ENCODE data around the gene FUCA2.
"Not testable (repeated sequence)": the region's sequence is repeated elsewhere in the genome, so short reads cannot be mapped to it uniquely, and the experiment has no call there.

Gene FUCA2

DNA sequence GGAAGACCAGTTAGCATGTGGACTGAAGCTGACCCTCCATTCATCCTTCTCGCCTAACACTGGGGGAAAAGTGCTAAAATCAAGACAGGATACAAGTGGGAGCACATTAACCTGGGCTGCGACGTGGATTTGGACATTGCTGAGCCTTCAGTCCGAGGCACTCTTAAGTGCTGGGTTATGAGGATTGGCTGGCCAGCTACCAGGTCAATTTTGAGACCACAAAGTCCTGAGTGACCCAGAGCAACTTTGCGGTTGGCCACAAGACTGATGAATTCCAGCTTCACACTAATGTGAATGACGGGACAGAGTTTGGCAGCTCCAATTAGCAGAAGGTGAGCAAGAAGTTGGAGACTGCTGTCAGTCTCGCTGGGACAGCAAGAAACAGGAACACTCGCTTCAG is 20.7 kb downstream of the FUCA2 start:
- DNase-seq = no peak

DNA sequence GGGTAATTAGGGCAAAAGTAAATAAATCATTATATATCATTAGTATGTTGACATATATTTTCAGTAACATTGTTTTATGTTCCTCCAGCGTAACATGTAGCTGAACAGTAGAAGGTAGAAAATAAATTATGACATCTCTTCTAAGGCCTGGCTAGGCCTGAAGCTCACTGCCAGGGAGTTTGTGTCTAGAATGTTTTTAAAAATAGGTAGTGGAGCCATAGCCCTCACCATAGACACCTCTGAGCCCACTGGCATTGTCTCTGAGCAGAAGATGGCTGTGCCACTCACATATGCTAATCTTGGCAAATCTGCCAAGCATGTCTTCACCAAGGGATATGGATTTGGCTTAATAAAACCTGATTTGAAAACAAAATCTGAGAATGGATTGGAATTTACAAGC is 21.3 kb downstream of the FUCA2 start:
- no peak for DNase-seq

DNA sequence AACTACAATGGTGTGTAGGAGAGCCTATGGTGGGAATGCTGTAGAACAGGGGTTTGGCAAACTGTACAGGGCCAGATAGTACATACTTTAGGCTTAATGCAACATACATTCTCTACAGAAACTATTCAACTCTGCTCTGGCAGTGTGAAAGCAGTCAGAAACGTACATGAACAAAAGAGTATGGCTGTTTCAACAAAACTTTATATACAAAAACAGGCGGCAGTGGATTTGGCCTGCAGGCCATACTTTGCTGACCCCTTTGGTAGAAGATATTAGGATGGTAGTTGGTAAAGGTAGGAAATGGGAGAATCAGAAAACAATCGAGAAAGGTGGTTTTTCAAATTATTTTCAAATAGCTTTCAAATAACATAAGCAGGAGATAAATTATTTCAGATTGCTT is 24.8 kb downstream of the FUCA2 start:
- DNase-seq = no peak

DNA sequence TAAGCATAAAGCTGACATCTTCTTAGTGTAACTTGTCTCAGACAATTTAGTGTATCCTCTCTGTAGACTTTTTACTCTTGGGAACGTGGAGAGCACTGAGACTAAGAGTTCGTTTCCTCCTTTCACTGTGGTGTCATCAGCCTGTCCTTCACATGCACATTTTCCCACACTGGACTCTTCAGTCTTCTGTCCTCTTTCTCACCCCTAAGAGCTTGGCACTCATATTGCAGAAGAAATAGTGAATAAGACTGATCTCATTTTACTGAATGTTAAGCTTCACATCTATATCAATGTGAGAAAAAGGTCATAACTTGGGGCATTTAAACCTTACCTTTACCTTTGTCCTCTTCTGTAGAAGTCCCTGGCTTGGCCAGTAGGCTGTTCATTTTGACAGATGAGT is 25.6 kb downstream of the FUCA2 start:
- no peak for DNase-seq

DNA sequence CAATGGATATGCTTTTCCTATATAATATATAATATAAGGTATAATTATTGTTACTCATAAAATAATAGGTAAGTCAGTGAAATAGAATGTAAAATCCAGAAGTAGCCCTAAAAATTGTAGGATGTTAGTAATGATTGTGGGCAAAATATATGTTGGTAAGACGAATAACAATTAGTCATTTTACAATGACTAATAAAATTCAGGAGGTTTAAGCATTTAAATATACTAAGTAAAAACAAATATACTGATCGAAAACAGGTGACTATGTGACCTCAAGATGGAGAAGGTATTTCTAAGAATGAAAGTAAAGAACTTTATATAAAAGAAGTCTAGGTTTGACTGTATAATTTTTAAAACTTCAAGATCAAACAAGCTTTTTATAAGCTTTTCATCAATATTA is 28.9 kb downstream of the FUCA2 start:
- DNase-seq = no peak

DNA sequence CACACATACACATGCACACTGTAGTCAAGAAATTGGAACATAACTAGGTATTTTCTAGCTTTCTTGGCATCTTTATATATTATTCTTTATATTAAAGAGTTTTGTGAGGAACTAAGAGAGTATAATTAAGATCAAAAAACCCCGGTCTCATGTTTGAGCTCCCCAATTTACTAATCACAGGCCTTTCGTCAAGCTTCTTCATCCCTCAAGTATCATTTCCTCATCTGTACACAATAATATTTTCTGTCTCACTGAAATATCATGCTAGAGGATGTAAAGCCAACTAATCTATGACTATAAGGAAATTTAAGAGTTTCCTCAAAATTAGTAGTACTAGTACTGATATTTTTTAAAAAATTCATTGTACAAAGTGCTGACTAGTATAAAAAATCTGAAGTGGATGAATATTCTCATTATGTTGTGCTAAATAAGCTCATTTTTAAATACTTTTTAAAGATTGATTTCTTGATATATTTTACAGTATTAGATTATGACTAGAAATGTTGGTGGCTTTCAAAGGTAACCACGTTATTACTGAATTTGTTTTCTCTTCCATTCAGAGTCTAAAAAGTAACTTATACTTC is 32.9 kb downstream of the FUCA2 start:
- no peak for DNase-seq

DNA sequence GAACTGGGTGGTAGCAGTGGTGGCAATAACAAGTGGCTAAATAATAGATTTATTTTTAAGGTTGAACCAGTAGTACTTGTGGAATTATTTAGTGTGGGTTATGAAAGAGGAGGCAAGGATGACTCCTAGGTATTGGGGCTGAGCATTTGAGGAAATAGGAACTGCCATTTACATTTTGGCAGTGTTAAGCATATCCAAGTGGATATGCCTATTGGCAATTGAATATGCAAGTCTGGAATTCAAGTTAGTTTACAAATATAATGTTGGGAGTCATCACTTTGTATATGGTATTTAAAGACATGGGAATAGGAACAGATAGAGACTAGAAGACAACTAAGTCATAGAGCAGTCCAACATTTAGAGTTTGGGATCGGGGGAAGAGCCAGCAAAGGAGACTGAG is 35.0 kb downstream of the FUCA2 start:
- no peak for DNase-seq

DNA sequence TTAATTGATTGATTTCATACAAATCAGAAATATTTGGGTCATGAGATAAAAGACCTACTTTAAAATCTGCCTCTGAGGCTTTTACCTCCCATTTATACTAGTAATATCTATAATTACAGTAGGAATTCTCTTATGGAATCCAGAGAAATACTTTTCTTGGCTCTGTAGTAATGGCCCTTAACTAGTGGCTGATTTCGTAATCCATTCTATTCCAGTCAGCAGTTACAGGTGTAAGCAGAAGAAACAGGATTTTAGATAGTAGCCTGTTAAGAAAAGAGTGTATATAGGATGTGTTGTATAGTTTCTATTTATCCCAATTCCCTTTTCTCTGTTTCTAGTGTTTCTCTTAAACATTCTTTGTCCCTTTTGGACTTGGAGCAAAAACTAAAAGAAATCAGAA is 39.7 kb downstream of the FUCA2 start:
- no peak for DNase-seq

DNA sequence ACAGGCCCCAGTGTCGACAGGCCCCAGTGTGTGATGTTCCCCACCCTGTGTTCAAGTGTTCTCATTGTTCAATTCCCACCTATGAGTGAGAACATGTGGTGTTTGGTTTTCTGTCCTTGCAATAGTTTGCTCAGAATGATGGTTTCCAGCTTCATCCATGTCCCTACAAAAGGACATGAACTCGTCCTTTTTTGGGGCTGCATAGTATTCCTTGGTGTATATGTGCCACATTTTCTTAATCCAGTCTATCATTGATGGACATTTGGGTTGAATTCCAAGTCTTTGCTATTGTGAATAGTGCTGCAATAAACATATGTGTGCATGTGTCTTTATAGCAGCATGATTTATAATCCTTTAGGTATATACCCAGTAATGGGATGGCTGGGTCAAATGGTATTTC is 42.7 kb downstream of the FUCA2 start:
- DNase-seq = not testable (repeated sequence)

DNA sequence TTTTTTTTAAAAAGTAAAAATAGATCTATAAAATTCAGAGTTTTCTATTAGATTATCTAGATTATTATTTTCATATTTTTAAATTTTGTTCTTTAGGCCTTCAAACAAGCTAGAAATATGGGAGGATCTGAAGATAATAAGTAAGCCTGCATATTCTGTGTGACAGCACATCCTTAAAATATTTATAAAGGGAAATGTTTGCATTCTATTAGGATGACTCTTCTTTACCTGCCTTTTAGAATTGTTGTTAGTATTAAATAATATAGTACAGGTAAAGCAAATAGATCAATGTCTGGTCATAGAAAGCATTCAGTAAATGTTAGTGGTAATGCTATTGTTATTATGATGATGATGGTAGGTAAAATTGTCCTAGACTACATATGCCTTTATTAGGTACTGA is 43.5 kb downstream of the FUCA2 start:
- no peak for DNase-seq

DNA sequence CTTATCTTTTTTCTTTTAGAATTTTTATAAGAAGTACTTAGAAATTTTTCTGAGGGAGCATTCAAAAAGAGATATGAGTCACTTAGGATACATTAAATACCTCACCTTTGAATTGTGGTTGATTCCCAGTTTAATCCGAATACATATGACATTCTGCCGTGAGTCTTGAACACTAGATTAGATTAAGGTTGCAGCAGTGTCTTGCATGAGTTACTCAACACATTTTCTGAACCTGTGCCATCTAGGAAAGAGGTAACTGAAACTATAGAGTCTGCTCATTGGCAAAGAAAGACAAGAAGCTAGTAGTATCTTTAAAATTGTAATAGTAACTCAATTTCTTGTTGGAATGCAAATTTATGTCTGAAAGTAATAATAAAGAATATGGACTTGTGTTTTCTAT is 46.0 kb downstream of the FUCA2 start:
- no peak for DNase-seq

DNA sequence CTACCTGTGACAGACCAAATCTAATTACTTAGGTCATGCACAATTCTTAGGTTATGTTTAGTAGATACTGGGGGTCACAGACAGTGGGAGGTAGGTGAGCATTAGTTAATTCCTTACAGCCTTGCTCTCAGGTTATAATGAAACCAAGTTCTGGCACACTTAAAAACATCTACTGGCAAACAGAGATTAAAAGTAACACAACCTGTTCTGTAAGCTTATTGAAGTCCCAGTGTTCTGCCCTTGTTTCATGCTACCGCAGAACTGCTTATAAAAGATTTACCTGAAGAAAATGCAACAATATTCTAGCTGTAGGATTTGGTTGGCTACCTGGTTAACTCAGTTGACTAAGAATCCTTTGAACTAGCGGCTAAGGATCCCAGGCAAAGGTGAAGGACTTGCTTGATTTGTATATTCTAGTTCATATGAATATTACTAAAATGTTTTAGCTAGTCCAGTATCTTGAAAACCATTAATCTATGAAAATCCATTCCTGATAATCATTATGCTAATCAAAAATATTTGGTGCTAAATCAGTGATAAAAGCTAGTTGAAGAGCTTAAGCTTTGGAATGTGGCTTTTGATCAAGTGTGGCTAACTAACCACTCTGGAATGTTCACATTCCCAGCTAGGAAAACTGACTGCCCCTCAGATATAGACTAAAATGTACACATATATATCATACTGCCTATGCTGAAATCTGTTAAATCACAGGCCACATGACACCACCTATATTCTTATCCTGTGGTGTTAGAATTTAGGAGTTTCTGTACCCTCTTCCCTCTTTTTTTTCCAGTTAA is 53.8 kb downstream of the FUCA2 start:
- no peak for DNase-seq

DNA sequence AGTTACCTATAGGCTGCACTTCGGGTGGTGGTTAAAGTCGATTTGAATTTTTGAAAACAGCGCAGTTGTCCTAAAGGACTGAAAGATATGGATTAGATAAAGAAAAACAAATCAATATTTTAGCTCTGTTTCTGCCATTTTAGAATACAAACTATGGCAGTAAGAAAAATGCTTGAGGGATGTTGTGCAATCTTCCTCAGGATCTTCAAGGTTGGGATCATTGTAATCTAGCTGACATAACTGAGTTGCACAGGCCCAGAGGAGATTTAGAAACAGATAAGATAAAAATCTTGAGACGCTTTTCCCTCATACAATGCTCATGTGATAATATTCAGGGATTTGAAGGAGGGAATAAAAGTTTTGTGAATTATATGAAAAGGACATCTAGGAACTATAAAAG is 60.0 kb downstream of the FUCA2 start:
- DNase-seq = peak; percentile 21

DNA sequence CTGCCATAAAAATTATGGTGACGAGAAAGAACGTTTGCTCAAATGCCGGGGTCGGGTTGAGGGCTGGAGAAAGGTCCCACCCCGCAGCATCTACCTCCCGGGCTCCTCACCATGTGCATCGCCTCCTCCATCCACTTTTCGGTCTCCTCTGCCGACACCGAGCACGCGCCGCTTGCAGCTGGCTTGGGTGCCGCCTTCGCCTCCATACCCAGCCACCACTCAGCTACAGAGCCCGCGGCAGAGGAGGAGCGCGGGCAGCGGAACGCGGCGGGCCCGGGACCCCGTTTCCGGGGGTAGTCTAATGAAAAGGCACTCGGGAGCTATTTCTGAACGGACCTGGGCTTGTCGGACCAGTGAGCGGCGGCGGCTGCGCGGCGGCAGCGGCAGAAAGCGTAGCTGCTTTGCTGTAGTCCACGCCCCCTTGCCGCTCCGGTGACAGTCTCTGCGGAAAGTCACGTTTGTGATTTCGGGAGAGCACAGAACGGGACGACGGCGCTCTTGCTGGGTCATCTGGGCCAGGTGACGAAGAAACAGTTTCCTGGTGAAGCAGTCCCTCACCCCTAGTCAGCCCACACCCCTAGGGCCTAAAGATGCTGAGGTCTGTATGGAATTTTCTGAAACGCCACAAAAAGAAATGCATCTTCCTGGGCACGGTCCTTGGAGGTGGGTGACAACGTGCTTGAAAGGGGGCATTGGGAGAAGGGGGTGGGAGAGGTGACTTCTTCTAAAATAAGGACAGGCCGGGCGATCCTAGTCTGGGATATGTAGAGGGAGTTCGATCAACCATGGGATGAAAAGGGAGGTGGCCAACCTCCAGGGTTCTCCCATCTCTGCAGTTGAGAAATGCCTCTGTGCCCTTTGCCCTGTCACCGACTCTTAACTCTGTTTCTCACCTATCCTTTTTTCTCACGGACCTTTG is 60.8 kb downstream of the FUCA2 start, which contains the start of the genes ADAT2 and PEX3:
Gene ADAT2, minus strand, starts transcription at position 243 of the 919 bp plus-strand sequence. Its CDS starts 37 bp downstream, at position 206.
Gene PEX3, plus strand, starts transcription at position 353 of the 919 bp plus-strand sequence. Its CDS starts 238 bp downstream, at position 591.
- DNase-seq = peak; percentile 96

DNA sequence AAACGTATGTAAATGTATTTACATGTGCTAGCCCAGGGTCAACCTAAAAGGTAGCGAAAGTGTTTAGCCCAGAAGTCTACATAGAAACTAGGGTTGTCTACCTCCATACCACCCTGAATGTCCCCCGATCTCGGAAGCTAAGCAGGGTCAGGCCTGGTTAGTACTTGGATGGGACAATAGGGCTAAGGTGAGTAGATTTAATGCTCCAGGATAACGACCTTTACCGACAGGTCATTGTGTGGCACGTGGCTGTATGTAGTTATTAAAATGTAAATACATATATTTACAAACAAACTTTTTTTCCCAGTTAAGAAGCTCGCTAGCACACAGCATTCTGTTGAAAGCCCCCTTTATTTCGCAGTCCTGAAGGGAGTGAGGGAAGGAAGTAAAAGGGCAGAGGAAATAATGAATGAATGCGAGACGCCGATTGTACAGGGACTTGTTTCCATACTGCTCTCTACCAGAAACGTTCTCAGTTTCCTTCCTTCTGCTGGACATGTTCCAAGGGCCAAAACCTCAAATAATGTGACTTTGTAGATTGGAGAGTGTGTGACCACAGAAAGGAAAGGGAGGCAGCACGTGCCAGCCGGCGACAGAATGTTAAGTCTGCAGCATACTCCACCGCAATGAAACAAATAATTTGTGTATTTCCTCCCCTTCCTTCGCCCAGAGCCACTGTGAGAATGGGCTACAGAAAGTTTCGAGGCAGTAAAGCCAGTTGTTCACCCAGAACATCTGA is 61.6 kb downstream of the FUCA2 start:
- DNase-seq = peak; percentile 92

DNA sequence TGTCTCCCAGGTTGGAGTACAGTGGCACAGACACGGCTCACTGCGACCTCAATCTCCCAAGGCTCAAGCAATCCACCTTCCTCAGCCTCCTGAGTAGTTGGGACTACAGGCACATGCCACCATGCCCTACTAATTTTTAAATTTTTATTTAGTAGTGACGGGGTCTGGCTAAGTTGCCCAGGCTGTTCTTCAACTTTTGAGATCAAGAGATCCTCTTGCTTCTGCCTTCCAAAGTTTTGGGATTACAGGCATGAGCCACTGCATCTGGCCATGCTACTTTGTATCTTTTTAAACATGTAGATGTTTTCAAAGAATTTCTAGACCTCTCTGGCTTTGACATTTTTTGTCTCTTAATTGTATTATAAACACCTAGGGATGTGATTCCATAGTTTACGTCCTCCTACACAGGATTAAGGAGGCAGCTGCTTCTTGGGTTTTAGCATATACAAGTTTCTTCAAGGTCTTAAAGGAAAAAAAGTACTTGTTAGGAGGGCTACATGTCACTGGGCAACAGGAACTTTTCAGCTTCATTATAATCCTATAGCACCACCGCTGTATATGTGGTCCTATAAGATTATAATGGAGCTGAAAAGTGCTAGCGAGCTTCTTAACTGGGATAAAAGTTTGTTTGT is 62.3 kb downstream of the FUCA2 start:
- peak; percentile 55 for DNase-seq

DNA sequence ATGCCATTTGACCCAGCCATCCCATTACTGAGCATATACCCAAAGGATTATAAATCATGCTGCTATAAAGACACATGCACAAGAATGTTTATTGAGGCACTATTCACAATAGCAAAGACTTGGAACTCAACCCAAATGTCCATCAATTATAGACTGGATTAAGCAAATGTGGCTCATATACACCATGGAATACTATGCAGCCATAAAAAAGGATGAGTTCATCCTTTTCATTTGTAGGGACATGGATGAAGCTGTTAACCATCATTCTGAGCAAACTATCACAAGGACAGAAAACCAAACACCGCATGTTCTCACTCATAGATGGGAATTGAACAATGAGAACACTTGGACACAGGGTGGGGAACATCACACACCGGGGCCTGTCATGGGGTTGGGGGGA is 63.7 kb downstream of the FUCA2 start:
- DNase-seq = not testable (repeated sequence)

Measured in hematopoietic multipotent progenitor cell treated with erythropoietin and hydrocortisone succinate and interleukin-3 and kit ligand, for 6 days (in vitro differentiated cells).